Aorta (tissue), 5 donors: ENCODE measurements around the gene TMEM37. TPM values are rescaled to one million over a fixed set of nuclear protein-coding genes. Genes with fewer than 3 reads are reported as not detected.

Experiments used
- ATAC-seq: fragments of 200-7000 bp; cut with Tn5 transposase; one replicate; pipeline ENCODE4 v1.9.1; 2022; ENCODE audit warnings: moderate library complexity; ENCODE audit not compliant: low FRiP score
- DNase-seq, 2 donors: peaks; one replicate each; pipeline ENCODE4 v3.0.0-alpha.2; 2020
- H3K27ac ChIP-seq, 2 donors: one replicate each; pipeline ENCODE4 v1.5.1; 2013; ENCODE audit warnings: low read length in 2 of 2, mild to moderate bottlenecking in 2 of 2, moderate library complexity in 2 of 2, control low read depth in 1 of 2, inconsistent platforms in 1 of 2, low read depth in 1 of 2
- H3K27me3 ChIP-seq, 2 donors: one replicate each; pipeline ENCODE4 v1.6.1; 2013; ENCODE audit warnings: control low read depth in 1 of 2, low read length in 1 of 2, mild to moderate bottlenecking in 1 of 2, moderate library complexity in 1 of 2; ENCODE audit not compliant: insufficient read depth in 2 of 2, control insufficient read depth in 1 of 2
- H3K36me3 ChIP-seq, 2 donors: one replicate each; pipeline ENCODE4 v1.6.1; 2013; ENCODE audit warnings: control low read depth in 1 of 2, low read length in 1 of 2, mild to moderate bottlenecking in 1 of 2; ENCODE audit not compliant: insufficient read depth in 2 of 2, control insufficient read depth in 1 of 2
- H3K4me1 ChIP-seq, 2 donors: one replicate each; pipeline ENCODE4 v1.6.1; 2013; ENCODE audit warnings: low read length in 2 of 2, control low read depth in 1 of 2, mild to moderate bottlenecking in 1 of 2, moderate library complexity in 1 of 2; ENCODE audit not compliant: insufficient read depth in 2 of 2, control insufficient read depth in 1 of 2
- H3K4me3 ChIP-seq, 2 donors: one replicate each; pipeline ENCODE4 v1.5.1; 2013; ENCODE audit warnings: low read length in 2 of 2, control low read depth in 1 of 2, mild to moderate bottlenecking in 1 of 2
- H3K9me3 ChIP-seq: one replicate; pipeline ENCODE4 v1.6.1; 2013; ENCODE audit warnings: mild to moderate bottlenecking, low read length; ENCODE audit not compliant: control insufficient read depth
- WGBS, 2 donors: extraction: QIAGEN DNeasy Blood & Tissue Kit; methylation state at CpG; one replicate each; pipeline ENCODE4 v1.1.7; 2013; 5-methylcytosine and 5-hydroxymethylcytosine counted together
- intact Hi-C, 2 donors: fragments of 100-400 bp; cut with DNase I; formaldehyde crosslinking; loops; one replicate each; pipeline versions ENCODE4 v1.14.2 to v1.15.0; 2022
- polyA plus RNA-seq, 2 donors: library from polyadenylated mRNA; stranded (reverse); fragments of 200-250 nt; gene quantifications; one replicate each; pipeline ENCODE4 v1.2.3, GENCODE V29; 2013
- total RNA-seq, 2 donors: library from RNA; stranded (reverse); fragmentation: NEBNext Ultra II Directional; extraction: Animal tissue kit (Norgen Biotek cat#: 25700); gene quantifications; one replicate each; pipeline ENCODE4 v1.2.1, GENCODE V29; 2021
- donor health status: healthy with polysubstance abuse.
- donor health status: Bipolar disorder and iron deficiency.
- donor health status: DM: no; HTN: no; CAD: no.
- donor health status: DM: no; HTN: no; CAD: no.
- donor health status: DM: yes; HTN: yes; CAD: no.

TMEM37 gene
- total and polyA plus RNA-seq, 4 donors: 1.2 to 19.8 (median 8.1) TPM

- intact Hi-C loops: loop anchor here (1.0 to 2.0 kb wide), 2 partner anchors 67 to 68 kb away; no protein-coding TSS in a partner anchor
- Histone ChIP-seq H3K4me1 (no peaks in the 10 kb centered on the region), H3K27ac (no peak overlapping the region), H3K36me3 (no peaks in the 10 kb centered on the region), H3K27me3 (no peaks in the 10 kb centered on the region), H3K9me3 (no peaks in the 10 kb centered on the region), H3K4me3 (no peak overlapping the region)
- ATAC-seq (no peak), DNase-seq (no peak)
- 83 to 85% methylated on average over 6 of the region's 6 CpGs for WGBS, 2 donors
Observed at GRCh38 chr2:119475857-119476244, 44.2 kb downstream of the TMEM37 start.

DNA sequence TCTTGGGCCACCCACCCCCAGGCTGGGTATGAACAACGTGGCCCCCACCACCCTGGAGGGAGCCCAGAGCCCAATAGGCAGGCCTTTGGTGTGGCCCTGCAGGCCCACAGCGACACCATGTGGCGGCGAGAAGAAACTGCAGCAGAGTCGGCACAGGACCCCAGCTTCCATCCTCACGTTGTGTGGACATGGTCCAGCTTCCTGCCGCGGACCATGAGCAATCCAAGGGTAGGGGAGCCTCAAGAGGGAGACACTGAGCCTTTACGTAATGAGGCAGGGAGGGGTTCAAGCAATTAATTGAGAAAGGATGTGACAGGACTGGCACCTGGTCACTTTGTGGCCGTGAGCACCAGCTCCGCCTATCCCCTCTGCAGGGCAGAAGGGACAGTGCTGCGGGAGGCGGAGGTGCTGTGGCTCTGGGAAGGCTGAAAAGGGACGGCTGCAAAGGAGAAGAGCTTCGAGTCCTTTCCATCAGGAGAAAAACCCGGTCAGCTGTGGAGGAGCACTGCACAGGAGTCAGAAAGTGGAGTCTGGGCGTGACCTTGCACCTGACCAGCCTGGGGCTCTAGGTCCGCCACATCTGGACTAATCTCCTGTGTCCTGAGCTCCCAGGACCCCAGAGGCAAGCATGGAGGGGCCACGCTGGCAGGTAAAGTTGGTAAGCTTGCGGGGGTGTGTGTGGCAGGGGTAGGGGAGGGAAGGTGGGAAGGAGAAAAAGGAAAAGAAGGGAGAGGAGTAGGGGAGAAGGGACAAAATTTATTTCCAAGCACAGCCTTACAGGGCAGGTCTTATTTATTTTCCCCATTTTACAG, 44.9 kb downstream of the TMEM37 start:
- no peaks in the 10 kb centered on the region for H3K36me3 ChIP-seq
- H3K4me3 ChIP-seq: no peak overlapping the region
- H3K27ac ChIP-seq: no peak overlapping the region
- no peaks in the 10 kb centered on the region for H3K4me1 ChIP-seq
- intact Hi-C loops: loop anchor here in 1 of 2 donors (1.0 kb wide), 1 partner anchor 68 kb away; no protein-coding TSS in a partner anchor
- no peaks in the 10 kb centered on the region for H3K27me3 ChIP-seq
- WGBS, 2 donors: 21 to 28% methylated on average over 19 to 20 of the region's 20 CpGs
- no peaks in the 10 kb centered on the region for H3K9me3 ChIP-seq
- ATAC-seq (peak; percentile 73), DNase-seq (peak in 1 of 2 donors; percentile 65)

- H3K27ac ChIP-seq: no peak overlapping the region
- no peaks in the 10 kb centered on the region for H3K9me3 ChIP-seq
- intact Hi-C loops: no loop called here
- no peaks in the 10 kb centered on the region for H3K36me3 ChIP-seq
- no peaks in the 10 kb centered on the region for H3K4me1 ChIP-seq
- DNase-seq (no peak), ATAC-seq (no peak)
- no peaks in the 10 kb centered on the region for H3K27me3 ChIP-seq
- 73 to 76% methylated on average over 9 of the region's 9 CpGs for WGBS, 2 donors
- H3K4me3 ChIP-seq: no peak overlapping the region
Observed at GRCh38 chr2:119477113-119477505, 45.5 kb downstream of the TMEM37 start.

- ATAC-seq (no peak), DNase-seq (no peak)
- H3K4me3 ChIP-seq: no peak overlapping the region
- intact Hi-C loops: no loop called here
- H3K4me1 ChIP-seq: peaks cover 0 to 3% of the 10 kb centered on the region in 2 donors
- no peaks in the 10 kb centered on the region for H3K9me3 ChIP-seq
- no peaks in the 10 kb centered on the region for H3K27me3 ChIP-seq
- H3K27ac ChIP-seq: no peak overlapping the region
- no peaks in the 10 kb centered on the region for H3K36me3 ChIP-seq
- 61 to 74% methylated on average over 12 of the region's 12 CpGs for WGBS, 2 donors
Observed at GRCh38 chr2:119478188-119478977, 46.7 kb downstream of the TMEM37 start.

GRCh38 chr2:119478978-119479295, 47.3 kb downstream of the TMEM37 start:
- ATAC-seq (no peak), DNase-seq (no peak)
- Histone ChIP-seq H3K4me3 (no peak overlapping the region), H3K27ac (no peak overlapping the region), H3K4me1 (peaks cover 0 to 3% of the 10 kb centered on the region in 2 donors), H3K36me3 (no peaks in the 10 kb centered on the region), H3K9me3 (no peaks in the 10 kb centered on the region), H3K27me3 (no peaks in the 10 kb centered on the region)
- intact Hi-C loops: no loop called here
- WGBS, 2 donors: 87 to 95% methylated on average over 3 of the region's 3 CpGs

DNA sequence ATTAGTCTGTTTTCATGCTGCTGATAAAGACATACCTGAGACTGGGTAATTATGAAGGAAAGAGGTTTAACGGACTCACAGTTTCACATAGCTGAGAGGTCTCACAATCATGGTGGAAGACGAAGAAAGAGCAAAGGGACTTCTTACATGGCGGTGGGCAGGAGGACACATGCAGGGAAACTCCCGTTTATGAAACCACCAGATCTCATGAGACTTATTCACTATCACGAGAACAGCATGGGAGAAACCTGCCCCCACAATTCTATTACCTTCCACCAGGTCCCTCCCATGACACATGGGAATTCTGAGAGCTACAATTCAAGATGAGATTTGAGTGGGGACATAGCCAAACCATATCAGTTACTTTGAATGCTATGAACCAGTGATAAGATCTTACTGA, 48.5 kb downstream of the TMEM37 start:
- DNase-seq (no peak), ATAC-seq (no peak)
- 94 to 97% methylated on average over 5 of the region's 5 CpGs for WGBS, 2 donors
- Histone ChIP-seq H3K27ac (no peak overlapping the region), H3K36me3 (no peaks in the 10 kb centered on the region), H3K27me3 (no peaks in the 10 kb centered on the region), H3K9me3 (no peaks in the 10 kb centered on the region), H3K4me3 (no peak overlapping the region), H3K4me1 (peaks cover 0 to 7% of the 10 kb centered on the region in 2 donors)
- intact Hi-C loops: no loop called here

DNA sequence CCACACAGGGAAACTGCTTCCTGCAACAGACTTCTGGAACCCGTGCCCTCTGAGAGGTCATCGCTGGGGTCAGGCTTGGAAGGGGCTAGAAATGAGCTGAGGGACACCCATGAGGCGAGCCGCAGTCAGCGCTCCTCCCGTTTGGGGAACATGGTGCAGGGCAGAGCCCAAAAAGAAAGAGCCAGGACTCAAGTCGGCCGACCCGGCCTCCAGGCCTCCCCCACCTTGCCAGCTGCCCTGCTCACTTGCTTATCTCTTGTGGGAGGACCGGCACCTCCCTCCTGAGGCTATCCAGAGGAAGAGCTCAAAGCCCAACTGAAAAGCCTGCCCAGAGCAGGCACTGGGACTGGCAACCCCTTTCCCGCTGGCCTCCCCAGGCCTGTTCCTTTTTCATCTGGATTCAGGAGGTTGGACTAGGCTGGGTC, 49.1 kb downstream of the TMEM37 start:
- Histone ChIP-seq H3K4me3 (no peak overlapping the region), H3K36me3 (no peaks in the 10 kb centered on the region), H3K4me1 (peaks cover 0 to 7% of the 10 kb centered on the region in 2 donors), H3K27me3 (no peaks in the 10 kb centered on the region), H3K27ac (no peak overlapping the region), H3K9me3 (no peaks in the 10 kb centered on the region)
- DNase-seq (no peak), ATAC-seq (no peak)
- intact Hi-C loops: no loop called here
- 72 to 90% methylated on average over 11 of the region's 11 CpGs for WGBS, 2 donors

- ATAC-seq: no peak
- peak overlapping the region; percentile 36 to 76 for H3K27ac ChIP-seq
- intact Hi-C loops: no loop called here
- H3K9me3 ChIP-seq: no peaks in the 10 kb centered on the region
- H3K4me3 ChIP-seq: no peak overlapping the region
- no peaks in the 10 kb centered on the region for H3K36me3 ChIP-seq
- no peak for DNase-seq
- WGBS, 2 donors: 67 to 76% methylated on average over 16 of the region's 16 CpGs
- H3K4me1 ChIP-seq: peaks cover 0 to 7% of the 10 kb centered on the region in 2 donors
- H3K27me3 ChIP-seq: no peaks in the 10 kb centered on the region
Observed at GRCh38 chr2:119481501-119482455, 50.1 kb downstream of the TMEM37 start.
